Measurements from ENCODE around the gene CAMKV. TPM values are rescaled to one million over a fixed set of nuclear protein-coding genes. Genes with fewer than 3 reads are reported as not detected.
"Not testable (repeated sequence)": the region's sequence is repeated elsewhere in the genome, so short reads cannot be mapped to it uniquely, and the experiment has no call there.

CAMKV gene
- total RNA-seq, 4 donors from 2014 or later, result 0.19 TPM; not detected in 3

- H3K4me1 ChIP-seq, result peaks cover 37 to 57% (median 39%) of the 10 kb centered on the region in 3 donors
- H3K36me3 ChIP-seq, result peaks cover 0 to 30% (median 14%) of the 10 kb centered on the region in 3 donors
- H3K27me3 ChIP-seq, result no peaks in the 10 kb centered on the region
- no peak for DNase-seq
- H3K27ac ChIP-seq, result peak overlapping the region; percentile 68 to 91 (median 80)
- intact Hi-C loops (cut with DNase I), result no loop called here
- WGBS, 2 donors, result 2 to 22% methylated on average over 6 to 7 of the region's 15 CpGs
- TF ChIP-seq CTCF (IDR thresholded peaks at IDR 0.05) (peak in 5 of 6 experiments; percentile 50 to 68 (median 62)), POLR2A (IDR thresholded peaks at IDR 0.05) (no peak)
- no peaks in the 10 kb centered on the region for H3K9me3 ChIP-seq
- H3K4me3 ChIP-seq, result peak overlapping the region in 3 of 4 donors; percentile 25 to 56 (median 31)
Observed at GRCh38 chr3:49906073-49906743, 36.5 kb upstream of the CAMKV start.

GRCh38 chr3:49904448-49904847, 34.7 kb upstream of the CAMKV start:
- 87 to 91% methylated on average over 7 to 10 of the region's 13 CpGs for WGBS, 2 donors
- peaks cover 0 to 14% (median 5%) of the 10 kb centered on the region in 3 donors for H3K36me3 ChIP-seq
- not testable (repeated sequence) for DNase-seq, H3K9me3 ChIP-seq, H3K27me3 ChIP-seq
- H3K4me1 ChIP-seq, result peaks cover 45 to 74% (median 48%) of the 10 kb centered on the region in 3 donors
- H3K4me3 ChIP-seq, result peak overlapping the region in 2 of 4 donors; percentile 52 to 63
- intact Hi-C loops (cut with DNase I), result loop anchor here (5.0 kb wide), 1 partner anchor 102 kb away; the partner anchor contains the start of gene INKA1
- peak overlapping the region; percentile 84 to 91 (median 88) for H3K27ac ChIP-seq

- Histone ChIP-seq H3K4me3 (peak within 1 kb of the TSS; percentile 28 to 63 (median 50)), H3K27ac (peak within 1 kb of the TSS; percentile 84 to 91 (median 88)), H3K4me1 (peaks cover 48 to 80% (median 49%) of the 10 kb centered on the region in 3 donors), H3K27me3 (no peaks in the 10 kb centered on the region), H3K36me3 (peaks cover 0 to 7% (median 0%) of the 10 kb centered on the region in 3 donors), H3K9me3 (no peaks in the 10 kb centered on the region)
- WGBS, 2 donors, result 41 to 47% methylated on average over 11 to 21 of the region's 65 CpGs
- intact Hi-C loops (cut with DNase I), result loop anchor here (5.0 kb wide), 1 partner anchor 101 kb away; the partner anchor contains the start of gene INKA1
- TF ChIP-seq CTCF (IDR thresholded peaks at IDR 0.05) (peak in 3 of 6 experiments; percentile 8 to 24 (median 15)), POLR2A (IDR thresholded peaks at IDR 0.05) (peak in 3 of 4 donors; percentile 55 to 79 (median 65))
- peak; percentile 12 for DNase-seq
Observed at GRCh38 chr3:49903451-49904424, 34.0 kb upstream of the CAMKV start, which contains the start of gene MST1R. MST1R (minus strand) TSS chr3:49903873; CDS start chr3:49903609, 264 bp downstream.

- TF ChIP-seq POLR2A (IDR thresholded peaks at IDR 0.05), result no peak
- WGBS, 2 donors, result 40 to 60% methylated on average over 1 to 13 of the region's 44 CpGs
- H3K4me3 ChIP-seq, result peak overlapping the region; percentile 28 to 63 (median 50)
- intact Hi-C loops (cut with DNase I), result loop anchor here (5.0 kb wide), 1 partner anchor 100 kb away; the partner anchor contains the start of gene INKA1
- no peak for DNase-seq
- H3K36me3 ChIP-seq, result peaks cover 0 to 10% (median 0%) of the 10 kb centered on the region in 3 donors
- no peaks in the 10 kb centered on the region for H3K27me3 ChIP-seq
- peak overlapping the region; percentile 84 to 91 (median 88) for H3K27ac ChIP-seq
- H3K4me1 ChIP-seq, result peaks cover 48 to 86% (median 49%) of the 10 kb centered on the region in 3 donors
- H3K9me3 ChIP-seq, result no peaks in the 10 kb centered on the region
Observed at GRCh38 chr3:49902511-49903345, 33.0 kb upstream of the CAMKV start.

- TF ChIP-seq CTCF (IDR thresholded peaks at IDR 0.05) (no peak), POLR2A (IDR thresholded peaks at IDR 0.05) (no peak)
- no peaks in the 10 kb centered on the region for H3K9me3 ChIP-seq
- peak overlapping the region; percentile 28 to 63 (median 50) for H3K4me3 ChIP-seq
- no peak for DNase-seq
- 38 to 41% methylated on average over 3 to 5 of the region's 11 CpGs for WGBS, 2 donors
- H3K4me1 ChIP-seq, result peaks cover 46 to 83% (median 49%) of the 10 kb centered on the region in 3 donors
- H3K27me3 ChIP-seq, result no peaks in the 10 kb centered on the region
- peak overlapping the region; percentile 84 to 91 (median 88) for H3K27ac ChIP-seq
- intact Hi-C loops (cut with DNase I), result loop anchor here (5.0 kb wide), 1 partner anchor 99 kb away; the partner anchor contains the start of gene INKA1
- peaks cover 0 to 21% (median 0%) of the 10 kb centered on the region in 3 donors for H3K36me3 ChIP-seq
Observed at GRCh38 chr3:49901366-49902339, 31.9 kb upstream of the CAMKV start.
